ENCODE data around the gene RGS6.

DNA sequence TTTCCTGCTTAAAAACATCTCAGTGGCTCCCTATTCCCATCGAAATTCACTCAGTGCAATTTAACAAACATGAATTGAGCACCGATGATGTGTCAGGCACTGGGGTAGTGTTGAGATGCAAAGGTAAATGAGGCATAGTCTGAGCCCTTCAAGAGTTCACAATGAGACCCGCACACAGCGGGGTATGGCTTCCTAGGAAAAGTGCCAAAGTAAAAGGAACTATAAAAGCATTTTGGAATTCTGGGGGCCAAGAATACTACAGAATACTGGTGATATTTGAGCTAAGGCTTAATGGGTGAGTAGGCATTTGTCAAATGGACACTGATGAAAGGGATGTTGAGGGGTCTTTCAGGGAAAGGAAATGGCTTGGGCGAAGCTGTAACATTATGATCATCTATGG, 646.3 kb downstream of the RGS6 start:
- TF ChIP-seq POLR2AphosphoS5 (IDR thresholded peaks at IDR 0.05), result no peak
- no peak for TF ChIP-seq CTCF (IDR thresholded peaks at IDR 0.05)
- no peak for TF ChIP-seq POLR2A (IDR thresholded peaks at IDR 0.05)

Measured in breast epithelium (tissue), 3 donors.